Stimulated activated CD4-positive, alpha-beta T cell treated with anti-CD3 and anti-CD28 coated beads, Interleukin-15, amount 100 ng/mL, for 24 hours (primary cell): ENCODE measurements around the gene NDUFB2.
"Not testable (repeated sequence)": the region's sequence is repeated elsewhere in the genome, so short reads cannot be mapped to it uniquely, and the experiment has no call there.

Source experiments
- DNase-seq: peaks from one replicate; pipeline ENCODE4 v3.0.0-alpha.2; 2020

NDUFB2 gene

GRCh38 chr7:140696680-140697446 lies at the start of gene NDUFB2:
Gene NDUFB2, plus strand, starts transcription at chr7:140696708. Its CDS starts 37 bp downstream, at chr7:140696745.
- peak; percentile 81 for DNase-seq

- peak; percentile 46 for DNase-seq
Observed at GRCh38 chr7:140646931-140647647, 49.4 kb upstream of the NDUFB2 start.

- no peak for DNase-seq
Observed at GRCh38 chr7:140649556-140650205, 46.8 kb upstream of the NDUFB2 start.

GRCh38 chr7:140650367-140650766 lies 46.1 kb upstream of the NDUFB2 start:
- DNase-seq = no peak

- DNase-seq = peak; percentile 28
Observed at GRCh38 chr7:140653319-140654108, 43.0 kb upstream of the NDUFB2 start.

- DNase-seq = no peak
Observed at GRCh38 chr7:140654109-140654387, 42.5 kb upstream of the NDUFB2 start.

- DNase-seq = no peak
Observed at GRCh38 chr7:140654661-140655060, 41.8 kb upstream of the NDUFB2 start.

- no peak for DNase-seq
Observed at GRCh38 chr7:140655511-140656408, 40.7 kb upstream of the NDUFB2 start.

- DNase-seq = peak; percentile 50
Observed at GRCh38 chr7:140656548-140657515, 39.7 kb upstream of the NDUFB2 start.

GRCh38 chr7:140657891-140658290 lies 38.6 kb upstream of the NDUFB2 start:
- no peak for DNase-seq

GRCh38 chr7:140659856-140660255 lies 36.7 kb upstream of the NDUFB2 start:
- DNase-seq = no peak

- DNase-seq = no peak
Observed at GRCh38 chr7:140661124-140661523, 35.4 kb upstream of the NDUFB2 start.

- DNase-seq = not testable (repeated sequence)
Observed at GRCh38 chr7:140662938-140663337, 33.6 kb upstream of the NDUFB2 start.

- no peak for DNase-seq
Observed at GRCh38 chr7:140667476-140667875, 29.0 kb upstream of the NDUFB2 start.

GRCh38 chr7:140668641-140669040 lies 27.9 kb upstream of the NDUFB2 start:
- DNase-seq = no peak

- no peak for DNase-seq
Observed at GRCh38 chr7:140669352-140669751, 27.2 kb upstream of the NDUFB2 start.

- DNase-seq = not testable (repeated sequence)
Observed at GRCh38 chr7:140669862-140670261, 26.6 kb upstream of the NDUFB2 start.

- DNase-seq = no peak
Observed at GRCh38 chr7:140670343-140670935, 26.1 kb upstream of the NDUFB2 start.

GRCh38 chr7:140671966-140672365 lies 24.5 kb upstream of the NDUFB2 start:
- no peak for DNase-seq

GRCh38 chr7:140672382-140673062 lies 24.0 kb upstream of the NDUFB2 start, which contains the start of gene ADCK2:
Gene ADCK2, plus strand, starts transcription at chr7:140672945. Its CDS starts 386 bp downstream, at chr7:140673331.
- DNase-seq = peak; percentile 74
